K562 (cell line): Measurements from ENCODE around the gene IKZF4. TPM values are rescaled to one million over a fixed set of nuclear protein-coding genes. Genes with fewer than 3 reads are reported as not detected.

Source experiments
- BCOR ChIP-seq: fragments of 450-650 bp; IDR thresholded peaks from 2 replicates; pipeline ENCODE4 v1.6.1; 2016
- GABPB1 ChIP-seq: sonication (generic); formaldehyde crosslinking; IDR thresholded peaks from 2 replicates; pipeline ENCODE4 v1.8.0; 2022; ENCODE audit warnings: mild to moderate bottlenecking, missing genetic modification reagents
- HCFC1 ChIP-seq: IDR thresholded peaks from 2 replicates; pipeline ENCODE4 v1.6.1; 2012; ENCODE audit warnings: low read depth, low read length, improper control_type of control experiment
- MTA1 ChIP-seq: fragments of 450-650 bp; IDR thresholded peaks from 2 replicates; pipeline ENCODE4 v1.6.1; 2017; ENCODE audit warnings: borderline replicate concordance
- POLR2G ChIP-seq: fragments of 200-400 bp; formaldehyde crosslinking; IDR thresholded peaks from 2 replicates; pipeline ENCODE4 v1.6.1; 2017; ENCODE audit warnings: low read depth, mild to moderate bottlenecking, antibody characterized with exemption, low read length, moderate library complexity
- POU5F1 ChIP-seq: fragments of 150-350 bp; IDR thresholded peaks from 2 replicates; pipeline ENCODE4 v1.6.1; 2014; ENCODE audit warnings: borderline replicate concordance, low read length, low read depth, mild to moderate bottlenecking; ENCODE audit not compliant: partially characterized antibody
- RBFOX2 ChIP-seq: fragments of 200-400 bp; formaldehyde crosslinking; IDR thresholded peaks from 2 replicates; pipeline ENCODE4 v1.6.1; 2017; ENCODE audit warnings: low read depth, mild to moderate bottlenecking, low read length, moderate library complexity
- SMAD3 ChIP-seq: fragments of 450-650 bp; formaldehyde crosslinking; conservative IDR thresholded peaks from 2 replicates; pipeline ENCODE4 v1.4.0; 2020; ENCODE audit warnings: mild to moderate bottlenecking
- ZNF133 ChIP-seq: fragments of 250-450 bp; sonication (Bioruptor Pico); IDR thresholded peaks from 2 replicates; pipeline ENCODE4 v1.4.0; 2020; ENCODE audit warnings: mild to moderate bottlenecking
- ZNF696 ChIP-seq: fragments of 250-450 bp; sonication (Bioruptor Pico); conservative IDR thresholded peaks from 2 replicates; pipeline ENCODE4 v1.4.0; 2020; ENCODE audit warnings: mild to moderate bottlenecking, moderate library complexity
- polyA plus RNA-seq, 8 experiments: library from polyadenylated mRNA; depleted of rRNA in 4 of 8; stranded (reverse) in 5 of 8; unstranded in 3 of 8; fragments of >200 nt; fragmentation: Nextera tagmentation in 2 of 8; fragmentation: Illumina TruSeq in 1 of 8; extraction: Ambion mirVana in 2 of 8; extraction: Trizol in 1 of 8; gene quantifications; 2 replicates each; pipeline versions ENCODE4 v1.2.1 to v1.2.3, GENCODE V29; 2011 to 2014; ENCODE audit warnings: inconsistent platforms in 1 of 8, missing spikeins in 1 of 8
- total RNA-seq, 7 experiments: library from RNA; depleted of rRNA in 6 of 7; stranded (reverse); fragments of >200 nt in 6 of 7; fragmentation: Illumina TruSeq in 2 of 7; extraction: Trizol in 2 of 7; gene quantifications; 2 replicates each; pipeline versions ENCODE4 v1.2.1 to v1.2.3, GENCODE V29; 2011 to 2021; ENCODE audit warnings: low replicate concordance in 1 of 7
- TF ChIP-seq, protein P1 (sequence below), 2 experiments: fragments of 450-650 bp; formaldehyde crosslinking in 1 of 2; IDR thresholded peaks; 2 replicates each; pipeline versions ENCODE4 v1.4.0 to v1.6.1; 2014 to 2020; ENCODE audit warnings: mild to moderate bottlenecking in 2 of 2, borderline replicate concordance in 1 of 2, low read depth in 1 of 2
- TF ChIP-seq, protein P2 (sequence below): fragments of 450-650 bp; IDR thresholded peaks from 2 replicates; pipeline ENCODE4 v1.6.1; 2016; ENCODE audit warnings: borderline replicate concordance
- TF ChIP-seq, protein P3 (sequence below), 2 experiments: IDR thresholded peaks in 1 of 2; conservative IDR thresholded peaks in 1 of 2; 2 replicates each; pipeline ENCODE4 v1.6.1; 2016; ENCODE audit warnings: low read depth in 2 of 2, mild to moderate bottlenecking in 1 of 2, missing compliant biosample characterization in 1 of 2, missing genetic modification characterization in 1 of 2, moderate library complexity in 1 of 2

IKZF4 gene
- total and polyA plus RNA-seq, 9 of the 15 experiments (the other 6 are each of a cell fraction or from before 2014, with no cell fraction given): 1.9 to 16.3 (median 3.6) TPM

DNA sequence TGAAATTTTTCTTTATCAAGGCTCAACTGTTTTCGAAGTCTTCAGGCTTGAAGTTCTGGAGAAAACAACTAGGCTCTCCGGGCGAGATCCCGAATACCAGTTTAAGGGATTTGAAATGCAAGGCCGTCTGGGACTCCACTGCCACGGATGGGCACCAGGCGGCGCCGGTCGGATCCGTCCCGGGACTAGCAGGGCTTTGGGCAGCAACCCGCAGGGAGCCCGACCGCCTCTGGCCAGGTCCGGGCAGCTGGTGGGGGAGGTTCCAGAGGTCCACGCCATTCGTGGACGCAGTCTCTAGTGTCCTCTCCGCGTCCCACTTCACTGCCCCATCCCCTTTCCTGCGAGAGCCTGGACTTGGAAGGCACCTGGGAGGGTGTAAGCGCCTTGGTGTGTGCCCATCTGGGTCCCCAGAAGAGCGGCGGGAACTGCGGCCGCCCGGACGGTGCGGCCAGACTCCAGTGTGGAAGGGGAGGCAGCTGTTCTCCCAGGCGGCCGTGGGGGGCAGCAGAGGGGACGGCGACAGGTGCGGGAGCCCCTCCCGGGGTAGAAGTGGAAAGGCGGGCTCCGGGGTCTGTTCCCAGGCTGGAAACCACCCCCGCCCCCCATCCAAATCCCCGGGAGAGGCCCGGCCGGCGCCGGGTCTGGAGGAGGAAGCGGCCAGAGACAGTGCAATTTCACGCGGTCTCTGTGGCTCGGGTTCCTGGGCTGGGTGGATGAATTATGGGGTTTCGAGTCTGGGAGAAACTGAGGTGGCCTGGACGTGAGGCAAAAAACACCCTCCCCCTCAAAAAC lies 58.3 kb downstream of the IKZF4 start (continued):
- TF ChIP-seq, protein P1, sequence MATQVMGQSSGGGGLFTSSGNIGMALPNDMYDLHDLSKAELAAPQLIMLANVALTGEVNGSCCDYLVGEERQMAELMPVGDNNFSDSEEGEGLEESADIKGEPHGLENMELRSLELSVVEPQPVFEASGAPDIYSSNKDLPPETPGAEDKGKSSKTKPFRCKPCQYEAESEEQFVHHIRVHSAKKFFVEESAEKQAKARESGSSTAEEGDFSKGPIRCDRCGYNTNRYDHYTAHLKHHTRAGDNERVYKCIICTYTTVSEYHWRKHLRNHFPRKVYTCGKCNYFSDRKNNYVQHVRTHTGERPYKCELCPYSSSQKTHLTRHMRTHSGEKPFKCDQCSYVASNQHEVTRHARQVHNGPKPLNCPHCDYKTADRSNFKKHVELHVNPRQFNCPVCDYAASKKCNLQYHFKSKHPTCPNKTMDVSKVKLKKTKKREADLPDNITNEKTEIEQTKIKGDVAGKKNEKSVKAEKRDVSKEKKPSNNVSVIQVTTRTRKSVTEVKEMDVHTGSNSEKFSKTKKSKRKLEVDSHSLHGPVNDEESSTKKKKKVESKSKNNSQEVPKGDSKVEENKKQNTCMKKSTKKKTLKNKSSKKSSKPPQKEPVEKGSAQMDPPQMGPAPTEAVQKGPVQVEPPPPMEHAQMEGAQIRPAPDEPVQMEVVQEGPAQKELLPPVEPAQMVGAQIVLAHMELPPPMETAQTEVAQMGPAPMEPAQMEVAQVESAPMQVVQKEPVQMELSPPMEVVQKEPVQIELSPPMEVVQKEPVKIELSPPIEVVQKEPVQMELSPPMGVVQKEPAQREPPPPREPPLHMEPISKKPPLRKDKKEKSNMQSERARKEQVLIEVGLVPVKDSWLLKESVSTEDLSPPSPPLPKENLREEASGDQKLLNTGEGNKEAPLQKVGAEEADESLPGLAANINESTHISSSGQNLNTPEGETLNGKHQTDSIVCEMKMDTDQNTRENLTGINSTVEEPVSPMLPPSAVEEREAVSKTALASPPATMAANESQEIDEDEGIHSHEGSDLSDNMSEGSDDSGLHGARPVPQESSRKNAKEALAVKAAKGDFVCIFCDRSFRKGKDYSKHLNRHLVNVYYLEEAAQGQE (IDR thresholded peaks at IDR 0.05; ENCODE audit: borderline replicate concordance): peak; percentile 48
- TF ChIP-seq, protein P1 (CRISPR knock-in tag; IDR thresholded peaks at IDR 0.05; ENCODE audit: low read depth): no peak
- TF ChIP-seq HCFC1 (no peak), BCOR (0 out of 2 replicates have a peak, but pooled peaks have one; percentile 29), MTA1 (no peak), ZNF696 (CRISPR knock-in tag) (no peak), POU5F1 (no peak), POLR2G (peak; percentile 73), RBFOX2 (peak; percentile 66), GABPB1 (peak; percentile 41; the same call in 1 of the 2 replicates), SMAD3 (CRISPR knock-in tag) (no peak), ZNF133 (no peak)
- TF ChIP-seq, protein P2, sequence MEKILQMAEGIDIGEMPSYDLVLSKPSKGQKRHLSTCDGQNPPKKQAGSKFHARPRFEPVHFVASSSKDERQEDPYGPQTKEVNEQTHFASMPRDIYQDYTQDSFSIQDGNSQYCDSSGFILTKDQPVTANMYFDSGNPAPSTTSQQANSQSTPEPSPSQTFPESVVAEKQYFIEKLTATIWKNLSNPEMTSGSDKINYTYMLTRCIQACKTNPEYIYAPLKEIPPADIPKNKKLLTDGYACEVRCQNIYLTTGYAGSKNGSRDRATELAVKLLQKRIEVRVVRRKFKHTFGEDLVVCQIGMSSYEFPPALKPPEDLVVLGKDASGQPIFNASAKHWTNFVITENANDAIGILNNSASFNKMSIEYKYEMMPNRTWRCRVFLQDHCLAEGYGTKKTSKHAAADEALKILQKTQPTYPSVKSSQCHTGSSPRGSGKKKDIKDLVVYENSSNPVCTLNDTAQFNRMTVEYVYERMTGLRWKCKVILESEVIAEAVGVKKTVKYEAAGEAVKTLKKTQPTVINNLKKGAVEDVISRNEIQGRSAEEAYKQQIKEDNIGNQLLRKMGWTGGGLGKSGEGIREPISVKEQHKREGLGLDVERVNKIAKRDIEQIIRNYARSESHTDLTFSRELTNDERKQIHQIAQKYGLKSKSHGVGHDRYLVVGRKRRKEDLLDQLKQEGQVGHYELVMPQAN: no peak
- TF ChIP-seq, protein P3, sequence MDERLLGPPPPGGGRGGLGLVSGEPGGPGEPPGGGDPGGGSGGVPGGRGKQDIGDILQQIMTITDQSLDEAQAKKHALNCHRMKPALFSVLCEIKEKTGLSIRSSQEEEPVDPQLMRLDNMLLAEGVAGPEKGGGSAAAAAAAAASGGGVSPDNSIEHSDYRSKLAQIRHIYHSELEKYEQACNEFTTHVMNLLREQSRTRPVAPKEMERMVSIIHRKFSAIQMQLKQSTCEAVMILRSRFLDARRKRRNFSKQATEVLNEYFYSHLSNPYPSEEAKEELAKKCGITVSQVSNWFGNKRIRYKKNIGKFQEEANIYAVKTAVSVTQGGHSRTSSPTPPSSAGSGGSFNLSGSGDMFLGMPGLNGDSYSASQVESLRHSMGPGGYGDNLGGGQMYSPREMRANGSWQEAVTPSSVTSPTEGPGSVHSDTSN (CRISPR knock-in tag; IDR thresholded peaks at IDR 0.05; ENCODE audit: low read depth): no peak
- TF ChIP-seq, protein P3 (tag; conservative IDR thresholded peaks at IDR 0.05; ENCODE audit: low read depth): no peak; the same call in 1 of the 2 replicates
